ENCODE data around the gene CNMD.
"Not testable (repeated sequence)": the region's sequence is repeated elsewhere in the genome, so short reads cannot be mapped to it uniquely, and the experiment has no call there.

The CNMD gene

GRCh38 chr13:52743988-52744387 lies 4.4 kb upstream of the CNMD start:
- no peak for DNase-seq

DNA sequence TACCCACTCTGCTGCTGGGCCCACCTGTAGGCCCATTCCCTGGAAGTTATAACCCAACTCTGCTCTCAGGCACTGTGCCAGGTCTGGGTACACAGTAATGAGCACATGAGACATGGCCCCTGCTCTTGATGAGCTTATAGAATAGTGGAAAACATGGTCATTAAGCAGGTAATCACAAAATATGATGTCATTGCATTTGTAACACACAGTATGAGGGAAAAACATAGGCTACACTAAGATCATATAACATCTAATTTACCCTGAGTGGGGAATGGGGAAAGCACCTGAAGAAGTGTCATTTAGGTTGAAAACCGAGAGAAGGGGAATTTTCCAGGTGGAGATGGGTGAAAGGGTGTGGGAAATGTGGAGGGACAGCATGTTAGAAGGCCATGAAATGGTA lies 3.9 kb upstream of the CNMD start:
- DNase-seq = no peak

- peak; percentile 45 for DNase-seq
Observed at GRCh38 chr13:52738719-52739467, 727 bp downstream of the CNMD start.

GRCh38 chr13:52737965-52738364 lies 1.7 kb downstream of the CNMD start:
- no peak for DNase-seq

DNA sequence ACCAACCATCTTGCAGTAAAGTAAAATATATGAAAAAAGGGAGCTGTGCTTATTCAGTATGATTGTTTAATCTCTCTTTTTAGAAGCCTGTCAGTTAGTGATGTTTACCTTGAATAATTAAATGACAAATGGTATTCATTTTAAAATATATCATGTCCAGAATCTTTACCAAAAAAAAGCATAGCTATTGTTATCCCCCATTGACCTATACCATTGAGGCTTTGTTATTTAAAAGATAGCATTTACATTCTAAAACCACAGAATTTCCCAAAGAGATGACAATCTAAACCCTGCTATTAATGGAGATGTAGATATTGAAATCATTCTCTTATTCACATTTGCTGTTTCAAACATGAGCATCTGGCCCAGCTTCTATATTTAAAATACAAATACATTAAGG lies 2.2 kb downstream of the CNMD start:
- DNase-seq = no peak

DNA sequence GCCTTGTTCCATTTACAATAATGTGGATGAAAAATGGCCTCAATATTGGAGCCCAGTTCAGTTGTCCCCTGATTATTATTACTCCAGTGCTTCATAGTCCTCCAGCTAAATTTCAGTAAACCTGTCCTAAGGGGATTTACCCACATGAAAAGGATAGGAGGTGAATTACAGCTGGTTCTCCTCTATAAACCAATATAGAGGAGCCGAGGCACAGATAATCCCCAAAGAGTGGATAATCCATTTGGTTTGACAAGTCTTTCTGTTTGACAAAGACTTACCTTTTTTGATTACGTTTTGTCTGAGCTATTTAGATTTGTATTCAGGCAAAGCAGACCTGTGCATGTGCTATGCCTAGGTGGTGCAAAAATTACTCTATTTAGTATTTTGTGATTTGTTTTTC lies 2.7 kb downstream of the CNMD start:
- no peak for DNase-seq

- no peak for DNase-seq
Observed at GRCh38 chr13:52734075-52734623, 5.5 kb downstream of the CNMD start.

GRCh38 chr13:52726258-52726657 lies 13.4 kb downstream of the CNMD start:
- no peak for DNase-seq

DNA sequence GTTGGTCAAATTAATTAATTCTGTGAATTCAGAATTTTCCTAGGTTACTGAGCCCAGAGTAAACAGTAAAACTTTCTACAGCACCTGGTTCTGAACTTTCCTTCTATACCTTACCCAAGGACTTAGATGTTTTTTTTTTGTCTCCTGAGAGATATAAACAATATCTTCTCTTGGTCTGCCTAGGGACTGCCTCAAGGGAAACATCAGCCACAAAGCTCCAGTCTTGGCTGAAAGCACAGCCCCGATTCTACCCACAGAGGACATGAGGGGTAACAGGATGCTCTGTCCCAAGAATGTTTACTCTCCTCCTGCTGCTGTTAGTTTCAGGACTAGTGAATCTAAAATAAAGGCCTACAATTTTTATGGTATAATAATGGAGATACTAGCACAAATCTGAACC lies 14.3 kb downstream of the CNMD start:
- DNase-seq = no peak

- no peak for DNase-seq
Observed at GRCh38 chr13:52723181-52723580, 16.4 kb downstream of the CNMD start.

- not testable (repeated sequence) for DNase-seq
Observed at GRCh38 chr13:52721356-52721755, 18.3 kb downstream of the CNMD start.

- DNase-seq = not testable (repeated sequence)
Observed at GRCh38 chr13:52720904-52721303, 18.7 kb downstream of the CNMD start.

- DNase-seq = no peak
Observed at GRCh38 chr13:52713894-52714293, 25.7 kb downstream of the CNMD start.

GRCh38 chr13:52712385-52712784 lies 27.2 kb downstream of the CNMD start:
- no peak for DNase-seq

DNA sequence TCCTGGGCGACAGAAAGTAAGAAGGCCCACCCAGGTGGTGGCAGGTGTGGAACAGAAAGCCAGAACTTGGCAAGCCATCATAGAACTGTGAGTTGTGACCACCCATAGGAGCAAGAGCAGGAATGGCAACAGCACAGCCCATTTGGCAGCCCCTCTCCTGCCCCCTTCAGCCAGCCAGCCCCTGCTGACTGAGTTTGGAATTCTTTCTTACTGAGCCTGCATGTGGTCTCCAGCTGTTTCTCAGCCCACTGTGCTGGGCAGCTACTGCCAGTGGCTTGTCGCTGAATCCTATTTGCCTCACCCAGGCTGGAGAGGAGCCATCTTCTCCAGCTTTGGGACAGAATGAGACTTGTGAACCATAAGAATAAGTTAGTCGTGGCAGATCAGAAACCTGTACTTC lies 28.3 kb downstream of the CNMD start:
- DNase-seq = peak; percentile 48

DNA sequence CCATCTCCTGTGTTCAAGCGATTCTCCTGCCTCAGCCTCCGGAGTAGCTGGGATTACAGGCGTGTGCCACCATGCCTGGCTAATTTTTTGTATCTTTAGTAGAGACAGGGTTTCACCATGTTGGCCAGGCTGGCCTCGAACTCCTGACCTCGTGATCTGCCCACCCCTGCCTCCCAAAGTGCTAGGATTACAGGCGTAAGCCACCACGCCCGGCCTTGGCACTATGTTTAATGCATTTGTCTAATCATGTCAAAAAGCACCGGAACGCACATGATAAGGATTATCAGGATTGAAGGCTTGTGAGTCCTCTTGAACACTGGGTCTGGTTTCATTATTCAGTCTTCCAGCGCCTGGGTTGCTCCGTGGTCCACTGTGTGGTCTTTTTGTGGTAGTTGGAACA lies 31.4 kb downstream of the CNMD start:
- not testable (repeated sequence) for DNase-seq

DNA sequence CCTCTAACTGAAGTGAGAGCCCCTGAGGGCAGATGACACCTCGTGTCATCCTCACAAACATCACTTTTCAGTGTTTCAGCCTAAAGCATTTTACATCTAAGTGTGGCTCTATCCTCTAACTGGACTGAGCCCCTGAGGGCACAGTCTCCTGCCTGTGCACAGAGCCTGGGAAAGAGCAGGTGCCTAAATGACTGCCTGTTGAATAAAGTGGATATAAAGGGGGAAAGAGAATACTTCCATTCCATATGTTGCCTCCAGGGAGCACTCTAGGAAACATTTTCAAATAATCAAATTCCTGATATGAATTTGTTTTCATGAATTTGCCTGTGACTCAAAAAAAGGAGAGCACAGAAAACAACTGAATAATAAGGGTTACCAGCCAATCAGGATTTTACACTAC lies 32.2 kb downstream of the CNMD start:
- DNase-seq = no peak

DNA sequence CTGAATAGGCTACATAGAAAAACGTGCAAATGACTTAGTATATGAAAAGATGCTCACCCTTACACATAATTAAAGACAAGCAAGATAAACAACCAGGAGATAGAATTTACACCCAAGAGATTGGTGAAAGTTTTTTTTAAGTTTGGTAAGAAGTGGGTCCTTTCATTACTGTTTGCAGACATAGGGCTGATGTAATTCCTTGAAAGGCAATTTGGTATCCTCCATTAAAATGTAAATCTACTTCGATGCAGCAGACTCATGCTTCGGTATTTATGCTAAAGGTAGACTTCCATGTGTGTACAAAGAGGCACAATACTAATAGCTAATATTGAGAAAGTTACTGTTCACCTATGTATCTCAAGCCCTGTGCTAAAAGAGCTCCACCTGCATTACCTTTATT lies 33.5 kb downstream of the CNMD start:
- no peak for DNase-seq

GRCh38 chr13:52703482-52703881 lies 36.1 kb downstream of the CNMD start:
- DNase-seq = no peak

- DNase-seq = no peak
Observed at GRCh38 chr13:52701728-52702465, 37.7 kb downstream of the CNMD start.

DNA sequence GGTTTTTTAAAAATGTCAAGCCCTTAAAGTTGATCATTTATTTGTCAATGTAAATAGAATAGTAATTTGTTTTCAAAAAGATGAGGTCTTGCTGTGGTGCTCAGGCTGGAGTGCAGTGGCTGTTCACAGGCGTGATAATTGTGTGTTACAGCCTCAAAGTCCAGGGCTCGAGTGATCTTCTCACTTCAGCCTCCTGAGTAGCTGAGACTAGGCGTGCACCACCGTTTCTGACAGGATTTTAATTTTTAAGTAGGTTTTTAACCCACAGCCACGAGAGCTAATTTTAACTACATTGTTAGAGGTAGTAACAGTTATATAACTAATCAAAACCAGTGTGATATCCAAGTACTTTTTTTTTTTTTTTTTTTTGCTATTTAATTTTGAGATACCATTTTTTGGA lies 43.1 kb downstream of the CNMD start:
- DNase-seq = no peak

- no peak for DNase-seq
Observed at GRCh38 chr13:52695856-52696255, 43.8 kb downstream of the CNMD start.

DNA sequence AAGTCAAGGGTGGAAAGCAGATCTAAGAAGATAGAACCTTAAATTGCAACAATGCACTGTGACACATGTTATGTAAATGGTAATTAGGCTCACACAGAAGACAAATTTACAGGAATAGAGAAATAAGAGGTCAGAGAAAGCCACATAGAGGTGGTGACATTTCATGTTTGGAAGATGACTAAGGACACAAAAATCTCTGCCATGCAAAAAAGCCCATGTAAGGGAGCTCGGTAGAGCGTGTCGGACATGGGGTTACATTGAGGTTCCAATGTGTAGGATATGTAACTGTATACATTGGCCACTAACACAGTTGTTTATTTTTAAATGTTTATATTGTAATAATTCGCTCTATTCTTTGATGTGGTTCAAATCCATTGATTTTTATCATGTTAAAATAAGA lies 53.2 kb downstream of the CNMD start:
- DNase-seq = no peak

- DNase-seq = not testable (repeated sequence)
Observed at GRCh38 chr13:52685806-52686205, 53.8 kb downstream of the CNMD start.

All from right hindlimb (tissue), 1 donor.